OCI-M2 (cell line): Measurements from ENCODE around the gene DNA2.
"Not testable (repeated sequence)": the region's sequence is repeated elsewhere in the genome, so short reads cannot be mapped to it uniquely, and the experiment has no call there.

Experiments used
- DNase-seq: peaks from one replicate; lab custom pipeline; 2025; ENCODE audit not compliant: unreplicated experiment; lab: John Stamatoyannopoulos, UW

Gene DNA2

DNA sequence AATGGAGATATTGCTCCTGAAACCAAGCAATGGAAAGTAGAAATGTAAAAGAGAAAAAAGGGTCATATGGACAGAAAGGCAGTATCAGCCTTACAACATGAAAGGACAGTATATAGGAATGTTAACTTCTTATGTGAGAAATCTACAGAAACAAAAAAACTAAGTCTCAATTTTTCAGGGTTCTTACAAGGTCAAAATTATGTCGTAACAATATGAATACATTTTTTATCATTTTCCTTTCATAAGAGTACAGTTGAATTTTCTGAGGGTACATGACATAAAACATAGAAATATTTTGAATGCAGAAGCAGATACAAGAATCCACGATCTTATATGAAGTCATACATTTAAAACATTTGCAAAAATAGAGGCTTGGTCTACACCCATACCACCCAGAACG is 10.7 kb downstream of the DNA2 start:
- no peak for DNase-seq

DNA sequence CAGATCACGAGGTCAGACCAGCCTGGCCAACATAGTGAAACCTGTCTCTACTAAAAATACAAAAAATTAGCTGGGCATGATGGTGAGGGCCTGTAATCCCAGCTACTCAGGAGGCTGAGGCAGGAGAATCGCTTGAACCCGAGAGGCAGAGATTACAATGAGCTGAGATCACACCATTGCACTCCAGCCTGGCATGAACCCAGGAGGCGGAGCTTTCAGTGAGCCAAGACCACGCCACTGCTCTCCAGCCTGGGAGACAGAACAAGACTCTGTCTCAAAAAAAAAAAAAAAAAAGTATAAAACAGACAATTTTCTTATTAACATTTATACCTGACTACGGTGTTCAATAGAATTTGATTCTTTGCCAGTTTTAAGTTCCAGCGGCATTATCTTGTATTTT is 22.1 kb downstream of the DNA2 start:
- DNase-seq, result not testable (repeated sequence)

- no peak for DNase-seq
These were observed 25.6 kb downstream of the DNA2 start for GRCh38 chr10:68446179-68446578.

DNA sequence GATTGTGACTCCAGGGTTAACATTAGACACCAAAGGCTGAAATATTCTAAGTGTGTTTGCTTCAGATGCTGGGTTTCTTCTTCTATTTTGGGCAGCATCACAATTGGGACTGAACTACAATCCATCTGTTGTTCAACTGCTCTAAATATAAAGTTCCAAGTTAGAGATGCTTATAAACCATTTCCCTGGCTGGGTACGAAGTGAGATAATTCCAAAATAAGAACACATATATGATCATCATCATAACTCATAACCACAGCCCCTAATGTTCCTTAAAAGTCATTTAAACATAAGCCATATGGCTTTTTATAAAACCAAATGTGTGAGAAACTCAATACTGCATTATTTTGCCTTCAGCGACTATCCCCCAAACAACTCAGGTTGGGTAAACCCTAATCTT is 28.8 kb downstream of the DNA2 start:
- DNase-seq, result no peak

DNA sequence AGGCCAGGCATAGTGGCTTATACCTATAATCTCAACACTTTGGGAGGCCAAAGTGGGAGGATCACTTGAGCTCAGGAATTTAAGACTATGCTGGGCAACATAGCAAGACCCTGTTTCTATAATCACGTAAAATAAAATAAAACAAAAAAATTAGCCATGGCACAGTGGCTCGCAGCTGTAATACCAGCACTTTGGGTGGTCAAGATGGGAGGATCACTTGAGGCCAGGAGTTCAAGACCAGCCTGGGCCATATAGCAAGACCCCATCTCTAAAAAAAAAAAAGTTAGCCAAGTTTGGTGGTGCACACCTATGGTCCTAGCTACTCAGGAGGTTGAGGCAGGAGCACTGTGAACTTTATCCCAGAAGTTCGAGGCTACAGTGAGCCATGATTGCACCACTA is 30.9 kb downstream of the DNA2 start:
- DNase-seq, result no peak

DNA sequence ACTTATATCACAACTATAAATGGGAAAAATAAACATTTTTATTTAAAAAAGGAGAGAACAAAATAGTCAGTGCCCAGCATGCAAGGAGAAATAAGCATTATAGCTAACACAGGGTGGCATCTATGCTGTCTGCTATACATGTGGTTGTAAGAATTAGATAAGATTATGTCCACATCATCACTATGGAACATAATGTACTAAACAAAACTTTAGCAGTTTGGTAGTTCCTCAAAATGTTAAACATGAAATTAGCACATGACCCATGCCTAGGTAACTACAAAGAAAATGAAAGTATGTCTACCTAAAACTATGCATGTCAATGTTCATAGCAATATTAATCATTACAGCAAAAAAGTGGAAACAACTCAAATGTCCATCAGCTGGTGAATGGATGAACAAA is 36.0 kb downstream of the DNA2 start:
- DNase-seq, result no peak

DNA sequence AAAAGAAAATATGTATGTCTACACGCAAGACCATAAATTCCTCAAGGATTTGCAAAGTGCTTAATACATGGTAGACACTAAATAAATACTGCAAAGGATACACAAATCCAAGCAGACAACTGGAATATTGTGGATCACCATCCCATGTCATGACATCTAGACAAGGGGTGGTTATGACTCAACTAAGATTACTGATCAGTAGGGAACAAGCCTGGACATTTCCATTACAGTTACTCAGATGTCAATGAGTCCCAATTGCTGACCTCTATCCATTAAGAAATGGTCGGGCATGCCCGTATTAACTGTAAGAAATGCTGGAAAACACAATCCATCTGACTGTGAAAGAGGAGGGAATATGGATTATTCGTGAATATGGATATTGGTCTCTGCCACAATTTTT is 37.1 kb downstream of the DNA2 start:
- DNase-seq, result no peak

DNA sequence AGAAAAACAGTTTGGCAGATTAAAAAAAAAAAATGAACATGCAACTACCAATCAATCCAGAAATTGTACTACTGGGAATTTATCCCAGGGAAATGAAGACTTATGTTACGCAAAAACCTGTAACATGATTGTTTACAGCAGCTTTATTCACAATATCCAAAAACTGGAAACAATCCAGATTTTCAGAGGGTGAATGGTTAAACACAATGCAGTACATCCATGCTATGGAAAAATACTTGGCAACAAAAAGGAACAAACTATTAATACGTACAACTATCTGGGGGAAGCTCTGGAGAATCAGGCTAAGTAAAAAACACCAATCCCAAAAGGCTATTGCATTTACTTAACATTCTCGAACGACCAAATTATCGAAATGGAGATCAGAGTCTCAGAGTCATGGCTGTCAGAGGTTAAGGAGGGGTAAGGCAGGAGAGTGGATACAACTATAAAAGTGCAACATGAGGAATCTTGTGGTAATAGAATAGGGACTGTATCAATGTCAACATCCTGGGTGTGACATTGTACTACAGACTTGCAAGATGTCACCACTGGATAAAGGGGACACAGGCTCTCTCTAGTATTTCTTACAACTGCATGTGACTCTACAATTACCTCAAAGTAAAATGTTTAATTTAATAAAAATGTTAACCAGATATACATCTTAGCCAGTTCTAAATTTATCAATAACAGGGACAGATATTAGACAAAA is 43.2 kb downstream of the DNA2 start:
- no peak for DNase-seq

DNA sequence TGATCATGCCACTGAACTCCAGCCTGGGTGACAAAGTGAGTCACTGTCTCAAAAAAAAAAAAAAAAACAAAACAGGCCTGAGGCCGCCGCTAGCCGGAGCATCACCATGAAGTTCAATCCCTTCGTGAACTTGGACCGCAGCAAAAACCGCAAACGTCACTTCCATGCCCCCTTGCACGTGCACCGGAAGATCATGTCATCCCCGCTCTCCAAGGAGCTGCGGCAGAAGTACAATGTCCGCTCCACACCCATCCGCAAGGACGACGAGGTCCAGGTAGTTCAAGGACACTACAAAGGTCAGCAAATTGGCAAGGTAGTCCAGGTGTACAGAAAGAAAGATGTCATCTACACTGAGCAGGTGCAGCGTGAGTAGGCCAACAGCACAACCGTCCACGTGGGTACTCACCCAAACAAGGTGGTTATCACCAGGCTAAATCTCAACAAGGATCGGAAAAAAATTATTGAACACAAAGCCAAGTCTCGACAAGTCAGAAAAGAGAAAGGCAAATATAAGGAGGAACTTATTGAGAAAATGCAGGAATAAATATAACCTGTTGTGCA is 47.2 kb downstream of the DNA2 start:
- no peak for DNase-seq

DNA sequence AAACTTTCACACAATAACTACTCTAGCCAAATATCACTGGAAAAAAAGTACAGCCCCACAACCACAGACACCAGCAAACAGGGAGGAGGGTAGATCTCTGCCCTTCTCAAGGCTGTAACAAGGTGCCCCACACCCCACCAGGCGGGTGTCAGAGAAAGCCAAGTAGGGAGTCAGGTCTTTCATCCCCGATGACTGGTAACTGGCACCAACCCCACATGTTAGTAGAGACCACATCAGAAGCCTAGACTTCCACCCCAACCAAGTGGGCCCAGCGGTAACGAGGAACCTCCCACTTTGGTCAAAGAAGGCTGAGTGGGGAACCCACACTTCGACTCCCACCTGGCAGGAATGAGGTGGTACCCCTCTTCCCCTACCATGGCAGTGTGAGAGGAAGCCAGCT is 48.3 kb downstream of the DNA2 start:
- DNase-seq, result no peak

DNA sequence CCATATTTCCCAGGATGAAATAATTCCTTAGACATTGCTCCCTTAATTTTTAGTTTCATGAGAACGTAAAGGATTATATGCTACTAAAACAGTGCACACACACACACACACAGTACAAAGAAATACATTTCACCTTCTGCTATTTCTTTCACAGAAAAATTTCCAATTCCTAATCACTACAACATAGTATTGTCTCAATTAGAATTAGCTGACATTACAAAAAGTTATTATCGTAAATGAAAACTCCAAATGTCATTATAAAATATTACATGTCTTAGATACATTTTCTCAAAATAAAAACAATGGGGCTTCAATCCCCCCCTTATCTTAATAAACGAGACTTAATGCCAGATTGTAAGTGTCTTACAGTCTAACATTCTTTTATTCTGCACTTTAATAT is 52.4 kb downstream of the DNA2 start:
- no peak for DNase-seq

GRCh38 chr10:68408898-68409518 is 62.8 kb downstream of the DNA2 start:
- DNase-seq, result no peak

DNA sequence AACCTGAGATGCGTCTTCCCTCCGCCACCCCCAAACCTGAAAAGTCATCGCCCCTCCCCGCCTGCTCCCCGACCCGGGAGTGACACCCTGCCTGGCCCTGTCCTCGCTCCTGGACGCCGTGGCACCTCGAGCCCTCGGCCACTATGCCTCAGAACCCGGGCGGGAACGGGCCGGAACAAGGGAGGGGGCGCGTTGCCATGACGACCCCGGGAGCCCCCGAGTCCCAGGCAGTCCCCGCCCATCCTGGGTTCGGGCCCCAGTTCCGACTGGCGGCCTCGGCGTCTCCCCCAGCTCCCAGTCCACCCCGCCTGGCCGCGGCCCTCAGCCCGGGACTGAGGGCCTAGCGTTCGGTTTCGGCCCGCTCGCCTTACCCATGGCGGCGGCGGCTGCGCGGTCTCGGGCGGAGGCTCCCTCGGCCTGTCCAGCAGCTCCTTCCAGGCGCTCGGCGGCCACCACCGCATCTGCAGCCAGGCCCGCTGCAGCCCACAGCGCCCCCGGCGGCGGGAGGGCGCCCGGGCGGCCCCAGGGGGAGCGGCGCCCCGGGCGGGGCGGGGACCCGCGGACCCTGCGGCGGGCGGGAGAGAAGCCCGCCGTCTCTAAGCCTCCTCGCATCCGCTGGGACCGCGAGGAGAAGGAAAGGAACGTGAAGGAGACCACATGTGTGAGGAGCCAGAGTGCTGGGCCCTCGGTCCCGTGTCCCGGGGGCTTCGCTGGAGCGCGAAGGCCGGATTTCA is 64.8 kb downstream of the DNA2 start, which contains the start of gene RUFY2:
RUFY2 (minus strand) TSS at position 463 of the 734 bp plus-strand sequence; CDS start at position 375, 88 bp downstream.
- no peak for DNase-seq

- no peak for DNase-seq
These were observed 65.5 kb downstream of the DNA2 start for GRCh38 chr10:68406111-68406814.

DNA sequence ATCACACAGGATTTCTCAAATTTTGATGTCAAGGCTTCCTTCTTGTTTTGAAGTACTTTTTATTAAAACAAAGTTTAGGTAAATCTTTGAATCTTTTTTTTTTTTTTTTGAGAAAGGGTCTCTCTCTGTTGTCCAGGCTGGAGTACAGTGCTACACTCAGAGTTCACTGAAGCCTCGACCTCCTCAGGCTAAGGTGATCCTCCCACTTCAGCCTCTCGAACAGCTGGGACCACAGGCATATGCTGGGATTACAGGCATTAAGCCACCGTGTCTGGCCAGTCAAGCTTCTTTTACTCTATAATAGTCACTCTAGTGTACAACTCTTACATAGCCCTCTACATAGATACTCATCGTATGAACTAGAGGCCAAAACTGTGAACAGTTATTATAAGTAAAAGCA is 68.1 kb downstream of the DNA2 start:
- DNase-seq, result no peak

- DNase-seq, result no peak
These were observed 69.5 kb downstream of the DNA2 start for GRCh38 chr10:68402276-68402675.

GRCh38 chr10:68397005-68397404 is 74.8 kb downstream of the DNA2 start:
- no peak for DNase-seq

GRCh38 chr10:68385740-68386139 is 86.0 kb downstream of the DNA2 start:
- DNase-seq, result no peak

GRCh38 chr10:68371604-68372003 is 100.2 kb downstream of the DNA2 start:
- no peak for DNase-seq

DNA sequence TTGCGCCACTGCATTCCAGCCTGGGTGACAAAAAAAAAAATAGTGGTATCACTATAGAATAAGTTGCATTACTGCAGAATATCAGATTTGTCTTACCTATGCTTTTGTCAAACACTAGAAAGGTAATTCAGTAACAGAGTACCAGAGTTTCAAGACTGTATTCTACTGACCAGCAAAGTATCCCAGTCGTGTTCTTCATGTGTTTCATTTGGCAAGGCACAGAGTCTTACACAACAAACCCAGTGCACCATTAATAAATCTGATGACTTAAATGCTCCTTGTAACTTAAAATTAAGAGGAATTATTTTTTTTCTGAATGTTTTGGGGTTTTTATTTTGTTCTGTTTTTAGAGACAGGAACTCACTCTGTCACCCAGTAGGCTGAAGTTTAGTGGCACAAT is 104.7 kb downstream of the DNA2 start:
- no peak for DNase-seq

DNA sequence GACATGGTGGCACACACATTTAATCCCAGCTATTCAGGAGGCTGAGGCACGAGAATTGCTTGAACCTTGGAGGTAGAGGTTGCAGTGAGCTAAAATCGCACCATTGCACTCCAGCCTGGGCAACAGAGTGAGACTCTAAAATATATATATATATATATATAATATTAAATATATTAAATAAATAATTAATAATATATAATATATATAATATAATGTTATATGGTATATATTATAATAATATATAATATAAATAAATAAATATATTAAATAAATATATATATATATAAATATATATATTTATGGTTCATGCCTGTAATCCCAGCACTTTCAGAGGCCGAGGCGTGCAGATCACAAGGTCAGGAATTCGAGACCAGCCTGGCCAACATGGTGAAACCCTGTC is 105.2 kb downstream of the DNA2 start:
- no peak for DNase-seq
